HepG2 (cell line): ENCODE results near the gene ENO3. TPM values are rescaled to one million over a fixed set of nuclear protein-coding genes. Genes with fewer than 3 reads are reported as not detected.
A peak's percentile ranks its signal among the peaks of the same experiment; 100 is the strongest.

Source experiments
- BORCS8-MEF2B ChIP-seq: sonication (generic); formaldehyde crosslinking; IDR thresholded peaks from 2 replicates; pipeline ENCODE4 v1.8.0; 2022; ENCODE audit warnings: mild to moderate bottlenecking, missing genetic modification reagents
- CHD4 ChIP-seq: fragments of 200-600 bp; sonication (generic); IDR thresholded peaks from 2 replicates; pipeline ENCODE4 v1.7.0; 2017; ENCODE audit warnings: mild to moderate bottlenecking, low read length, borderline replicate concordance
- GFI1 ChIP-seq: sonication (generic); formaldehyde crosslinking; IDR thresholded peaks from 2 replicates; pipeline ENCODE4 v1.5.0; 2020; ENCODE audit warnings: missing genetic modification reagents, mild to moderate bottlenecking, borderline replicate concordance
- GLMP ChIP-seq: sonication (generic); formaldehyde crosslinking; IDR thresholded peaks from 2 replicates; pipeline ENCODE4 v1.9.0; 2021; ENCODE audit warnings: missing genetic modification reagents, mild to moderate bottlenecking, borderline replicate concordance
- RXRA ChIP-seq: sonication (generic); formaldehyde crosslinking; IDR thresholded peaks from 2 replicates; pipeline ENCODE4 v1.5.1; 2020; ENCODE audit warnings: missing genetic modification reagents
- SNAPC4 ChIP-seq: sonication (generic); formaldehyde crosslinking; IDR thresholded peaks from 2 replicates; pipeline ENCODE4 v1.4.0; 2020; ENCODE audit warnings: mild to moderate bottlenecking, missing genetic modification reagents
- ZNF20 ChIP-seq: sonication (generic); formaldehyde crosslinking; IDR thresholded peaks from 2 replicates; pipeline ENCODE4 v1.4.0; 2020; ENCODE audit warnings: mild to moderate bottlenecking, moderate library complexity, missing genetic modification reagents
- ZNF235 ChIP-seq: sonication (generic); formaldehyde crosslinking; IDR thresholded peaks from 2 replicates; pipeline ENCODE4 v1.8.1; 2023; ENCODE audit warnings: mild to moderate bottlenecking, missing genetic modification reagents, borderline replicate concordance
- ZNF367 ChIP-seq: sonication (generic); formaldehyde crosslinking; IDR thresholded peaks from 2 replicates; pipeline ENCODE4 v1.4.0; 2020; ENCODE audit warnings: missing genetic modification reagents, borderline replicate concordance
- ZNF530 ChIP-seq: sonication (generic); formaldehyde crosslinking; IDR thresholded peaks from 2 replicates; pipeline ENCODE4 v1.5.0; 2020; ENCODE audit warnings: low read depth, mild to moderate bottlenecking, missing genetic modification reagents
- ZNF563 ChIP-seq: sonication (generic); formaldehyde crosslinking; IDR thresholded peaks from 2 replicates; pipeline ENCODE4 v1.8.0; 2022; ENCODE audit warnings: mild to moderate bottlenecking, moderate library complexity, missing genetic modification reagents
- ZNF574 ChIP-seq: sonication (generic); formaldehyde crosslinking; IDR thresholded peaks from 2 replicates; pipeline ENCODE4 v1.4.0; 2020; ENCODE audit warnings: missing genetic modification reagents
- ZNF678 ChIP-seq: sonication (generic); formaldehyde crosslinking; IDR thresholded peaks from 2 replicates; pipeline ENCODE4 v1.4.0; 2020; ENCODE audit warnings: mild to moderate bottlenecking, missing genetic modification reagents
- ZNF691 ChIP-seq: sonication (generic); formaldehyde crosslinking; IDR thresholded peaks from 2 replicates; pipeline ENCODE4 v1.4.0; 2020; ENCODE audit warnings: missing genetic modification reagents, low read depth, mild to moderate bottlenecking, borderline replicate concordance
- ZNF710 ChIP-seq: sonication (generic); formaldehyde crosslinking; IDR thresholded peaks from 2 replicates; pipeline ENCODE4 v1.5.0; 2020; ENCODE audit warnings: mild to moderate bottlenecking, missing genetic modification reagents, borderline replicate concordance
- ZNF792 ChIP-seq: IDR thresholded peaks from 2 replicates; pipeline ENCODE4 v1.6.1; 2016
- ZNF891 ChIP-seq: sonication (generic); formaldehyde crosslinking; IDR thresholded peaks from 2 replicates; pipeline ENCODE4 v1.5.0; 2020; ENCODE audit warnings: mild to moderate bottlenecking, missing genetic modification reagents
- polyA plus RNA-seq, 8 experiments: library from polyadenylated mRNA; depleted of rRNA in 3 of 8; stranded (reverse) in 7 of 8; unstranded in 1 of 8; fragments of >200 nt; fragmentation: Illumina TruSeq in 4 of 8; extraction: Trizol in 4 of 8; gene quantifications; 2 replicates each; pipeline versions ENCODE4 v1.2.1 to v1.2.3, GENCODE V29; 2011 to 2016; ENCODE audit warnings: low read depth in 4 of 8, missing spikeins in 1 of 8, mixed read lengths in 1 of 8; ENCODE audit not compliant: insufficient read depth in 1 of 8
- total RNA-seq, 5 experiments: library from RNA; depleted of rRNA; stranded (reverse); fragments of >200 nt; fragmentation: Illumina TruSeq; extraction: Trizol; gene quantifications; 2 replicates each; pipeline ENCODE4 v1.2.3, GENCODE V29; 2016; ENCODE audit warnings: low read depth in 1 of 5

Gene ENO3
- total and polyA plus RNA-seq, 2 of the 13 experiments (the other 11 are each of a cell fraction or from before 2014, with no cell fraction given) = 59.8 to 69.8 TPM

- TF ChIP-seq ZNF367 (CRISPR knock-in tag) (no peak), ZNF691 (CRISPR knock-in tag) (no peak), ZNF792 (CRISPR knock-in tag) (no peak; the same call in 1 of the 2 replicates), ZNF530 (CRISPR knock-in tag) (no peak), ZNF235 (no peak), SNAPC4 (peak; percentile 80; the same call in 1 of the 2 replicates), BORCS8-MEF2B (CRISPR knock-in tag) (no peak), ZNF20 (CRISPR knock-in tag) (0 out of 2 replicates have a peak, but pooled peaks have one; percentile 49), ZNF574 (CRISPR knock-in tag) (peak; percentile 2; the same call in 1 of the 2 replicates), RXRA (0 out of 2 replicates have a peak, but pooled peaks have one; percentile 7), GLMP (CRISPR knock-in tag) (no peak), ZNF891 (CRISPR knock-in tag) (no peak), CHD4 (no peak), ZNF710 (CRISPR knock-in tag) (no peak), GFI1 (CRISPR knock-in tag) (no peak), ZNF563 (CRISPR knock-in tag) (no peak; the same call in 1 of the 2 replicates), ZNF678 (CRISPR knock-in tag) (no peak)
These were observed 709 bp upstream of the ENO3 start (continued) for GRCh38 chr17:4950075-4950745.
